Ishikawa (cell line): ENCODE measurements around the gene DNMT3A.

ENCODE experiments used
- CEBPB ChIP-seq: IDR thresholded peaks from 2 replicates; pipeline ENCODE4 v1.6.1; 2012
- CREB1 ChIP-seq: IDR thresholded peaks from 2 replicates; pipeline ENCODE4 v1.6.1; 2012; ENCODE audit warnings: low read depth
- EGR1 ChIP-seq: IDR thresholded peaks from 2 replicates; pipeline ENCODE4 v1.6.1; 2012
- EP300 ChIP-seq: IDR thresholded peaks from 2 replicates; pipeline ENCODE4 v1.6.1; 2012; ENCODE audit warnings: borderline replicate concordance
- FOXM1 ChIP-seq: IDR thresholded peaks from 2 replicates; pipeline ENCODE4 v1.6.1; 2012; ENCODE audit warnings: low read depth, borderline replicate concordance
- NFIC ChIP-seq: IDR thresholded peaks from 2 replicates; pipeline ENCODE4 v1.6.1; 2012
- RAD21 ChIP-seq: IDR thresholded peaks from 2 replicates; pipeline ENCODE4 v1.6.1; 2012; ENCODE audit warnings: low read depth
- REST ChIP-seq: IDR thresholded peaks from 2 replicates; pipeline ENCODE4 v1.6.1; 2012; ENCODE audit warnings: low read depth, mild to moderate bottlenecking
- TAF1 ChIP-seq: IDR thresholded peaks from 2 replicates; pipeline ENCODE4 v1.6.1; 2012; ENCODE audit warnings: low read depth, mild to moderate bottlenecking
- TCF12 ChIP-seq: IDR thresholded peaks from 2 replicates; pipeline ENCODE4 v1.6.1; 2012; ENCODE audit warnings: low read depth
- TEAD4 ChIP-seq: IDR thresholded peaks from 2 replicates; pipeline ENCODE4 v1.6.1; 2012
- YY1 ChIP-seq: IDR thresholded peaks from 2 replicates; pipeline ENCODE4 v1.6.1; 2012; ENCODE audit warnings: low read depth
- ZBTB7A ChIP-seq: IDR thresholded peaks from 2 replicates; pipeline ENCODE4 v1.6.1; 2012; ENCODE audit warnings: low read depth
- TF ChIP-seq, protein P1 (sequence below): IDR thresholded peaks from 2 replicates; pipeline ENCODE4 v1.6.1; 2012
- TF ChIP-seq, protein P2 (sequence below): IDR thresholded peaks from 2 replicates; pipeline ENCODE4 v1.6.1; 2012

The DNMT3A gene

DNA sequence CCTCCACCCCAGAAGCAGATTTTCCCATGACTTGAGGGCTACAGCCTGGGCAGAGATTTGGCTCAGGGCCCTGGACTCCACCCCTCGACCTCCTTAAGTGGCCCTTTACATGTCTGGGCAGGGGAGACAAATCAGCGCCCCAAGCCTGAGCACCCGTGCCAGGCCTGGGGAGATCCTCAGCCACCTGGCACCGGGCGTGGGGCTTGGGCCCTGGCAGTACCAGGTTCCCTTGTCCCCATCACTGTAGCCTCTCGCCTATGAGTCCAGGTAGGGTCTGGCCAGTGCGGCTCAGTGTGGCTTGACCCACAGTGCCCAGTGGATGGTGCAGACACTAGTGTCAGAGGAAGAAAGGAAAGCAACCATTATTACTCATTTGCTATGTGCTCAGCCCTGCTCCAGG lies 22.0 kb upstream of the DNMT3A start:
- TF ChIP-seq REST = no peak
- TF ChIP-seq CEBPB = no peak
- no peak for TF ChIP-seq FOXM1
- TF ChIP-seq, protein P1, sequence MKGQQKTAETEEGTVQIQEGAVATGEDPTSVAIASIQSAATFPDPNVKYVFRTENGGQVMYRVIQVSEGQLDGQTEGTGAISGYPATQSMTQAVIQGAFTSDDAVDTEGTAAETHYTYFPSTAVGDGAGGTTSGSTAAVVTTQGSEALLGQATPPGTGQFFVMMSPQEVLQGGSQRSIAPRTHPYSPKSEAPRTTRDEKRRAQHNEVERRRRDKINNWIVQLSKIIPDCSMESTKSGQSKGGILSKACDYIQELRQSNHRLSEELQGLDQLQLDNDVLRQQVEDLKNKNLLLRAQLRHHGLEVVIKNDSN = no peak
- TF ChIP-seq, protein P2, sequence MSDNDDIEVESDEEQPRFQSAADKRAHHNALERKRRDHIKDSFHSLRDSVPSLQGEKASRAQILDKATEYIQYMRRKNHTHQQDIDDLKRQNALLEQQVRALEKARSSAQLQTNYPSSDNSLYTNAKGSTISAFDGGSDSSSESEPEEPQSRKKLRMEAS = no peak
- TF ChIP-seq TAF1 = no peak
- no peak for TF ChIP-seq ZBTB7A
- TF ChIP-seq YY1 = no peak
- no peak for TF ChIP-seq CREB1
- no peak for TF ChIP-seq NFIC
- no peak for TF ChIP-seq TEAD4
- no peak for TF ChIP-seq RAD21
- no peak for TF ChIP-seq EGR1
- no peak for TF ChIP-seq EP300
- TF ChIP-seq TCF12 = no peak

DNA sequence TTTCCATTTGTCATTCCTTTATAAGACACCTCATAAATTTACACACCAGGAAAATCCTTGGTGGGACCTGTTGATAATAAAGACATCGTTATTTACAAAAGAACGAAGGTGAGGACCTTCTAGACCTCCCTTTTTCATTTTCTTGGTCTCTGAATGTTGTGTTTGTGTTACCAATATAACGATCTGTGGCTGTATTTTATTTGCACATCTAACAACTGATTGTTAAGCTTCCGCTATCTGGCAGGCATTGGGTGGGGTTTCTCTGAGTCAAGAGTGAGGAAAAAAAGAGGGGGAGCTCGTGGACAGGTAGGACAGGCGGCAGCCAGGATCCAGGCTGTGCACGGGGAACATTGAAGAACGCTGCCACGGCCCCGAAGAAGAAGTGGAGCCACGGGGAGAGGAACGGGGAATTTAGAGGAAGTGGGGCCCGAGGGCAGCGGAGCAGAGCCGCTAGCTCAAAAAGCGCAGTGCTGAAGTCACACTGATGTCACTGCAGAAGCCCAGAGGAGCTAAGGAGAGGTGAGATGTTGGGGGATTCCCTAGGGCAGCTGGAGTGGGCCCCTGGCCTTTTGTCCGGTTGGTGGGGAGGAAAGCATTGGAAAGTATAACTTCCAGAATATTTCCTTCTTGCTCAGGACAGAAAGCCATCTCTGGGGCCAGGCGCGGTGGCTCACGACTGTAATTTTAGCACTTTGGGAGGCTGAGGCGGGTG lies 20.9 kb upstream of the DNMT3A start:
- TF ChIP-seq TCF12 (no peak), CREB1 (no peak), TAF1 (no peak), RAD21 (no peak), CEBPB (no peak), YY1 (no peak), NFIC (no peak), FOXM1 (no peak), REST (no peak), EP300 (no peak), ZBTB7A (no peak), TEAD4 (no peak), EGR1 (no peak)
- TF ChIP-seq, protein P2 = no peak
- TF ChIP-seq, protein P1 = no peak

GRCh38 chr2:25362049-25362433 lies 20.3 kb upstream of the DNMT3A start:
- TF ChIP-seq NFIC (no peak), RAD21 (peak; percentile 44; the same call in 1 of the 2 replicates), TAF1 (no peak), ZBTB7A (peak; percentile 69; the same call in 1 of the 2 replicates), TEAD4 (peak; percentile 52; the same call in 1 of the 2 replicates), EP300 (no peak), TCF12 (no peak), REST (no peak), YY1 (no peak), CEBPB (no peak; the same call in 1 of the 2 replicates), FOXM1 (no peak), CREB1 (no peak), EGR1 (no peak; the same call in 1 of the 2 replicates)
- TF ChIP-seq, protein P1 = no peak
- TF ChIP-seq, protein P2 = 0 out of 2 replicates have a peak, but pooled peaks have one; percentile 41
